Thyroid gland (tissue), 4 donors: ENCODE data around the gene DCDC1. TPM values are rescaled to one million over a fixed set of nuclear protein-coding genes. Genes with fewer than 3 reads are reported as not detected.

ENCODE experiments used
- DNase-seq, 2 donors: peaks; one replicate each; pipeline ENCODE4 v3.0.0-alpha.2; 2019
- H3K27ac ChIP-seq, 3 donors: fragments of 200-600 bp; sonication (generic); 1 replicate in 2 of 3; 2 replicates in 1 of 3; pipeline ENCODE4 v1.5.1; 2016 to 2019; ENCODE audit warnings: mild to moderate bottlenecking in 1 of 3, moderate library complexity in 1 of 3
- H3K27me3 ChIP-seq: fragments of 200-600 bp; sonication (generic); one replicate; pipeline ENCODE4 v1.5.1; 2019
- H3K36me3 ChIP-seq, 2 donors: fragments of 200-600 bp; sonication (generic); one replicate each; pipeline ENCODE4 v1.5.1; 2016 to 2019
- H3K4me1 ChIP-seq, 2 donors: fragments of 200-600 bp; sonication (generic); one replicate each; pipeline ENCODE4 v1.5.1; 2017 to 2019
- H3K4me3 ChIP-seq, 3 donors: fragments of 200-600 bp; sonication (generic); replicated peaks in 1 of 3; 1 replicate in 2 of 3; 2 replicates in 1 of 3; pipeline ENCODE4 v1.5.1; 2016; ENCODE audit warnings: mild to moderate bottlenecking in 1 of 3
- H3K9me3 ChIP-seq: fragments of 200-600 bp; sonication (generic); one replicate; pipeline ENCODE4 v1.5.1; 2017
- POLR2A ChIP-seq, 2 donors: fragments of 450-650 bp; IDR thresholded peaks; one replicate each; pipeline ENCODE4 v1.6.1; 2017; ENCODE audit warnings: antibody characterized with exemption in 2 of 2, mild to moderate bottlenecking in 2 of 2, moderate library complexity in 1 of 2
- WGBS, 2 donors: methylation state at CpG; one replicate each; pipeline ENCODE4 v1.1.5; 2017; 5-methylcytosine and 5-hydroxymethylcytosine counted together
- intact Hi-C: fragments of 100-400 bp; cut with DNase I; formaldehyde crosslinking; loops from one replicate; pipeline ENCODE4 v1.15.1; 2023
- total RNA-seq, 4 donors: library from RNA; depleted of rRNA; stranded (reverse); fragments of >200 nt; gene quantifications; one replicate each; pipeline ENCODE4 v1.2.3, GENCODE V29; 2016
- TF ChIP-seq, protein P1 (sequence below), 6 experiments: fragments of 200-600 bp in 3 of 6; fragments of 450-650 bp in 3 of 6; sonication (generic) in 3 of 6; IDR thresholded peaks; one replicate each; pipeline ENCODE4 v1.5.1; 2016 to 2019; ENCODE audit warnings: antibody characterized with exemption in 6 of 6, mild to moderate bottlenecking in 2 of 6, inconsistent platforms in 1 of 6, moderate library complexity in 1 of 6

DCDC1 gene
- total RNA-seq, 4 donors from 2014 or later = 4.4 to 17.2 (median 9.9) TPM

DNA sequence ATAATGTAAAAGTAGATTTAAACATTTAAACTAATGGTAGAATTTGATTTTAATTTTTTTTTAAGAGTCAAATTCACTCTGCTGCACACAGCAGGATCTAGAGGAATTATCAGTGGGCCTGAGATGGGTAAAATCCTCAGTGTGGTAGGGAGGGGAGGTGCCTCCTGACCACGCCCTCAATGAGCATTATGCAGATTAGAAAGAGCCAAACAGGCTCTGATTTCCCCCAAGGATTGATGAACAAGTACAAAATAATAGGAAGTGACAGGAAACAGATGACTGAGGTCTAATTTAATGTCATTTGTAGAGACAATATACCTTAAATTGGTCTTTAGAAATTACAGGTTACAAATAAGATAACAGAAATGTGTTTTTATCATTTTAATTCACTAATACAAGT, 155.2 kb downstream of the DCDC1 start:
- WGBS, 2 donors = 59 to 60% methylated on average over 1 of the region's 1 CpG
- Histone ChIP-seq H3K36me3 (no peaks in the 10 kb centered on the region), H3K27ac (no peak overlapping the region), H3K27me3 (no peaks in the 10 kb centered on the region), H3K4me1 (no peaks in the 10 kb centered on the region), H3K4me3 (no peak overlapping the region), H3K9me3 (no peaks in the 10 kb centered on the region)
- TF ChIP-seq, protein P1, sequence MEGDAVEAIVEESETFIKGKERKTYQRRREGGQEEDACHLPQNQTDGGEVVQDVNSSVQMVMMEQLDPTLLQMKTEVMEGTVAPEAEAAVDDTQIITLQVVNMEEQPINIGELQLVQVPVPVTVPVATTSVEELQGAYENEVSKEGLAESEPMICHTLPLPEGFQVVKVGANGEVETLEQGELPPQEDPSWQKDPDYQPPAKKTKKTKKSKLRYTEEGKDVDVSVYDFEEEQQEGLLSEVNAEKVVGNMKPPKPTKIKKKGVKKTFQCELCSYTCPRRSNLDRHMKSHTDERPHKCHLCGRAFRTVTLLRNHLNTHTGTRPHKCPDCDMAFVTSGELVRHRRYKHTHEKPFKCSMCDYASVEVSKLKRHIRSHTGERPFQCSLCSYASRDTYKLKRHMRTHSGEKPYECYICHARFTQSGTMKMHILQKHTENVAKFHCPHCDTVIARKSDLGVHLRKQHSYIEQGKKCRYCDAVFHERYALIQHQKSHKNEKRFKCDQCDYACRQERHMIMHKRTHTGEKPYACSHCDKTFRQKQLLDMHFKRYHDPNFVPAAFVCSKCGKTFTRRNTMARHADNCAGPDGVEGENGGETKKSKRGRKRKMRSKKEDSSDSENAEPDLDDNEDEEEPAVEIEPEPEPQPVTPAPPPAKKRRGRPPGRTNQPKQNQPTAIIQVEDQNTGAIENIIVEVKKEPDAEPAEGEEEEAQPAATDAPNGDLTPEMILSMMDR (IDR thresholded peaks at IDR 0.05) = no peak
- no peak for TF ChIP-seq POLR2A (IDR thresholded peaks at IDR 0.05)
- no peak for DNase-seq
- intact Hi-C loops = no loop called here

DNA sequence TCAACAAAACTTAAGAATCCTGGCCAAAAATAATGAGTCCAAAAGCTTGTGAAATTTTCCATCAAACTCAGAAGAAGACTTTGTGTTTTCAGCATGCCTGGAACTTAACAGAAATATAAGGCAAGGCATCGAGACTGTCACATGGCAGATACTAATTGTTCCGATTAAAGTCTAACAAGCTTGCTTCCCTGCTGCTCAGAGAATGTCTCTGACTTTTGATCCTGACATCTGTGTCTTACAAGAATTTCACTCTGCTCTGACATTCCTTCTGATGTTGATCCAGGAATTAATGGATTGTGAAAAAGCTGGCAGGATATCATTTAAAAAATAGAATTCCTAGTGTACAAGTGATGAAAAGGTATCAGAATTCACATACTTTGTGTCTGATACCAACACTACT, 170.2 kb downstream of the DCDC1 start:
- TF ChIP-seq, protein P1 (IDR thresholded peaks at IDR 0.05) = no peak
- TF ChIP-seq POLR2A (IDR thresholded peaks at IDR 0.05) = no peak
- Histone ChIP-seq H3K4me1 (peaks cover 0 to 5% of the 10 kb centered on the region in 2 donors), H3K27ac (no peak overlapping the region), H3K4me3 (no peak overlapping the region), H3K36me3 (no peaks in the 10 kb centered on the region), H3K27me3 (no peaks in the 10 kb centered on the region), H3K9me3 (no peaks in the 10 kb centered on the region)
- DNase-seq = no peak
- 67 to 69% methylated on average over 2 of the region's 2 CpGs for WGBS, 2 donors
- intact Hi-C loops = no loop called here

DNA sequence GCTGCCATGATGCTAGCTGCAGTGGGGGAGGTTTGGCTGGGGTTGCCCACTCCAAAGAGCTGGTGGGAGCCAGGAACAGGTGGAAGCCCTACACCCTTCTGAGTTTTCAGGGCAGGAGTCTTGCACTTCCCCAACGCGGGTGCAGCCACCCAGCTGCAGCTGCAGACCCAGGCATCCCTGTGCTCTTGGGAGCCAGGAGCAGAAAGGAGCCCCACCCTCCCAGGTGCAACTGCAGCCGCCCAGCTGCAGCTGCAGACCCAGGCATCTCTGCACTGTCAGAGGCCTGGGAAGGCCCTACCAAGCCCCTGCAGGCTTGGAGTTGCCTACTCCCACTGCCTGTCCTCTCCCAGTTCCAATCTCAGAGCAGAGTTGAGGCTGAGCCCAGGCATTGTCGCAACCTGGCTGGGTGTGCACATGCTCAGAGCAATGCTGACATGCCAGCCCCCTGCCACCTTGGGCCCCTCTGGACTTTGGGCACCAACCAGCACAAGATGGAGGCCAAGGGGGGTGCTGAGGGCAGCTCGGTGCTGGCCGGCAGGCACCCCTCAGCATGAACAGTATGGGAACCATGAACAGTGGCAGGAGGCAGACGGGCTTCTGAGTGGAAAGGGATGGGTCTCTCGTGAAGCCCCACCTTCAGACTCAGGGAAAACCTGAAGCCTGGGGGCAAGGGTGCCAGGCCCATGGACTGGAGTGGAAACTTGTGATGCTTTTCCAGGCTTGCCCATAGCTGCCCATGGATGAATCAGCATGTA, 195.4 kb downstream of the DCDC1 start:
- Histone ChIP-seq H3K27me3 (no peaks in the 10 kb centered on the region), H3K27ac (no peak overlapping the region), H3K36me3 (no peaks in the 10 kb centered on the region), H3K9me3 (no peaks in the 10 kb centered on the region), H3K4me1 (no peaks in the 10 kb centered on the region), H3K4me3 (no peak overlapping the region)
- DNase-seq = no peak
- no peak for TF ChIP-seq POLR2A (IDR thresholded peaks at IDR 0.05)
- TF ChIP-seq, protein P1 (IDR thresholded peaks at IDR 0.05) = no peak
- intact Hi-C loops = no loop called here
- WGBS, 2 donors = 91 to 100% methylated on average over 2 to 5 of the region's 8 CpGs

DNA sequence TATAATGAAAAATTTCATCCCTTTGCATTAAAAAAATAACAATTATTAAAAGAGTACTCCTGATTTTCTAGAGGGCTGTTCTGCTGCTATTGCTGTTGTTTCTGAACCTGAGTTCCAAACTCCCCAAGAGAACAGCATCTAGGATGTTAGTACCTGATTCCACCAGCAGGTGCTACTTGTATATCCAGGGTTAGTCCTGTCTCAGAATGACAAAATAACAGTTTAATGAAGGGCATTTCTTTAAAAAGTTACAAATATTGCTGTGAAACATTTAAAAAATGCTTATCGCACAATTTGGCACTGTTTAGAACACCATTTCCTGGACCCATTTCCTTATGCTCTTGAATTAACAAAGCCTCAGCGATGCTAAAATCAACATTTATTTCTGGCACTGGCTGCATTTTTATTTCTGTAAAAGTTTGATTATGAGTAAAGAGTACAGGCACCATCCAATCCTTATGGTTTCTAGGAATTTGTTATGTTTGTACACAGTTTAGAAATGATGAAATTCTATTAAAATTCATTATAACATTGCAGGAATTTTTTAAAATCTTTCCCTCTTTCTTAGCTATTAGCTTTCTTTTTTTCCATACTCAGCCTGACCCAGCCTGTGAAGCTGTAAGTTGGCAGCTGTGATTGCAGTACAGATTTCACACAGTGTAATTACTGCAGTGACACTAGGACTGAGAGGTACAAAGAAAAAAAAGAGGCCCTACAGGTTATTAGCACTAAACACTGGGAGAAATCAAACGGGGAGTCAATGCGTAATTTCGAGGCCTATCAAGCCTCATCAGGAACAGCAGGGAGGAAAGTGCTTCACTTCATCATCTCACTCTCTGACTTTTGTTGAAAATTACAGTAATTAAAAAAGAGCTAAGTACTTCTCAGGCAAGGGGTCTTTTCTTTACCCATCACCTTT, 208.8 kb downstream of the DCDC1 start:
- WGBS, 2 donors = 68 to 73% methylated on average over 5 of the region's 5 CpGs
- DNase-seq = no peak

More for the DNA sequence above, 208.8 kb downstream of the DCDC1 start:
- H3K27ac ChIP-seq = no peak overlapping the region
- H3K4me3 ChIP-seq = no peak overlapping the region
- no peaks in the 10 kb centered on the region for H3K36me3 ChIP-seq
- TF ChIP-seq, protein P1 (IDR thresholded peaks at IDR 0.05) = peak in 1 of 6 experiments; percentile 25
- TF ChIP-seq POLR2A (IDR thresholded peaks at IDR 0.05) = no peak
- H3K27me3 ChIP-seq = no peaks in the 10 kb centered on the region
- H3K4me1 ChIP-seq = no peaks in the 10 kb centered on the region
- H3K9me3 ChIP-seq = no peaks in the 10 kb centered on the region
- intact Hi-C loops = no loop called here
